ENCODE data around the gene OSGEP. TPM values are rescaled to one million over a fixed set of nuclear protein-coding genes. Genes with fewer than 3 reads are reported as not detected.

OSGEP gene
- total and polyA plus RNA-seq, 2 of the 13 experiments (the other 11 are each of a cell fraction or from before 2014, with no cell fraction given) = 39.7 to 41.1 TPM

- 0 out of 2 replicates have a peak, but pooled peaks have one; percentile 9 for TF ChIP-seq ZBED4 (CRISPR knock-in tag; IDR thresholded peaks at IDR 0.05; ENCODE audit: borderline replicate concordance)
- TF ChIP-seq ZNF652 (CRISPR knock-in tag; IDR thresholded peaks at IDR 0.05; ENCODE audit: borderline replicate concordance, low read depth) = peak; percentile 89
- TF ChIP-seq, protein P1, sequence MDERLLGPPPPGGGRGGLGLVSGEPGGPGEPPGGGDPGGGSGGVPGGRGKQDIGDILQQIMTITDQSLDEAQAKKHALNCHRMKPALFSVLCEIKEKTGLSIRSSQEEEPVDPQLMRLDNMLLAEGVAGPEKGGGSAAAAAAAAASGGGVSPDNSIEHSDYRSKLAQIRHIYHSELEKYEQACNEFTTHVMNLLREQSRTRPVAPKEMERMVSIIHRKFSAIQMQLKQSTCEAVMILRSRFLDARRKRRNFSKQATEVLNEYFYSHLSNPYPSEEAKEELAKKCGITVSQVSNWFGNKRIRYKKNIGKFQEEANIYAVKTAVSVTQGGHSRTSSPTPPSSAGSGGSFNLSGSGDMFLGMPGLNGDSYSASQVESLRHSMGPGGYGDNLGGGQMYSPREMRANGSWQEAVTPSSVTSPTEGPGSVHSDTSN (CRISPR knock-in tag; IDR thresholded peaks at IDR 0.05) = peak; percentile 60; the same call in 1 of the 2 replicates
- TF ChIP-seq MYNN (CRISPR knock-in tag; IDR thresholded peaks at IDR 0.05; ENCODE audit: low read depth) = no peak
- TF ChIP-seq, protein P2, sequence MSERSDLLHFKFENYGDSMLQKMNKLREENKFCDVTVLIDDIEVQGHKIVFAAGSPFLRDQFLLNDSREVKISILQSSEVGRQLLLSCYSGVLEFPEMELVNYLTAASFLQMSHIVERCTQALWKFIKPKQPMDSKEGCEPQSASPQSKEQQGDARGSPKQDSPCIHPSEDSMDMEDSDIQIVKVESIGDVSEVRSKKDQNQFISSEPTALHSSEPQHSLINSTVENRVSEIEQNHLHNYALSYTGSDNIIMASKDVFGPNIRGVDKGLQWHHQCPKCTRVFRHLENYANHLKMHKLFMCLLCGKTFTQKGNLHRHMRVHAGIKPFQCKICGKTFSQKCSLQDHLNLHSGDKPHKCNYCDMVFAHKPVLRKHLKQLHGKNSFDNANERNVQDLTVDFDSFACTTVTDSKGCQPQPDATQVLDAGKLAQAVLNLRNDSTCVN (CRISPR knock-in tag; IDR thresholded peaks at IDR 0.05; ENCODE audit: borderline replicate concordance) = no peak
- TF ChIP-seq ZNF761 (CRISPR knock-in tag; conservative IDR thresholded peaks at IDR 0.05) = no peak
- 0 out of 2 replicates have a peak, but pooled peaks have one; percentile 2 for TF ChIP-seq ZBTB25 (CRISPR knock-in tag; IDR thresholded peaks at IDR 0.05)
- no peak for TF ChIP-seq ZNF274 (CRISPR knock-in tag; IDR thresholded peaks at IDR 0.05)
These were observed 40.9 kb downstream of the OSGEP start (continued) for GRCh38 chr14:20413744-20414082.
